Stimulated activated CD4-positive, alpha-beta T cell treated with anti-CD3 and anti-CD28 coated beads, Interleukin-2, amount 100 ng/mL, for 4 hours (primary cell): ENCODE measurements around the gene ADD3.

Experiments
- DNase-seq: peaks from one replicate; pipeline ENCODE4 v3.0.0-alpha.2; 2020; ENCODE audit warnings: low read depth

Gene ADD3

DNA sequence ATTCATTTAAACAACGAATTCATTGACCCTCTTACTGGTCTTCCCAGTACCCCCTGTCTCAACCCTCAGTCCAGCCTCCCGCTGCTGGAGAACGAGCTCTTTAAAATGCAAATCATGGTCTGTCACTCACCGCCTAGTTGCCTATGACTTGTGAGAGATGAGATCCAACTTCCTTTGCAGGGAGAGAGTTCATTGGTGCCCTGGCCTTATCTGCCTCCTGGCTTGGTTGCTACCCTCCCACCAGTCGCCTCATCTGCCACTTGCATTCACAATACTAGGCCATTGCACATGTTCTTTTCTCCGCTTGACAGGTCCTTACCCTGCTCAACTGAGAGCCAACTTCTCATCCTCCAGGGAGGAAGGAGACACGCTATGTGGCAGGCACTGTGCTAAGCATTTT, 145.6 kb downstream of the ADD3 start:
- DNase-seq, result no peak

DNA sequence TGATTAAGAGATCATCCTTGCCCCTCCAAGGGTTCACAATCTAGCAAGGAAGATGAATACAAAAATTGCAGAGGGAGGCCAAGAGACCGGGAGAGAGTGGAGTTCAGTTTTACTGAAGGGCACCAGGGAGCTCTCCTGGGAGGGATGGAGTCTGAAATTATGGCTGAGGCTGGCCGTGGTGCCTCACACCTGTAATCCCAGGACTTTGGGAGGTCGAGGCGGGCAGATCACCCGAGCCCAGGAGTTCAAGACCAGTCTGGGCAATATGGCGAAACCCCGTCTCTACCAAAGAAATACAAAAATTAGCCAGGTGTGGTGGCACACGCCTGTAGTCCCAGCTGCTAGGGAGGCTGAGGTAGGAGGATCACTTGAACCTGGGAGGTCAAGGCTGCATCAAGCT, 148.3 kb downstream of the ADD3 start:
- no peak for DNase-seq

DNA sequence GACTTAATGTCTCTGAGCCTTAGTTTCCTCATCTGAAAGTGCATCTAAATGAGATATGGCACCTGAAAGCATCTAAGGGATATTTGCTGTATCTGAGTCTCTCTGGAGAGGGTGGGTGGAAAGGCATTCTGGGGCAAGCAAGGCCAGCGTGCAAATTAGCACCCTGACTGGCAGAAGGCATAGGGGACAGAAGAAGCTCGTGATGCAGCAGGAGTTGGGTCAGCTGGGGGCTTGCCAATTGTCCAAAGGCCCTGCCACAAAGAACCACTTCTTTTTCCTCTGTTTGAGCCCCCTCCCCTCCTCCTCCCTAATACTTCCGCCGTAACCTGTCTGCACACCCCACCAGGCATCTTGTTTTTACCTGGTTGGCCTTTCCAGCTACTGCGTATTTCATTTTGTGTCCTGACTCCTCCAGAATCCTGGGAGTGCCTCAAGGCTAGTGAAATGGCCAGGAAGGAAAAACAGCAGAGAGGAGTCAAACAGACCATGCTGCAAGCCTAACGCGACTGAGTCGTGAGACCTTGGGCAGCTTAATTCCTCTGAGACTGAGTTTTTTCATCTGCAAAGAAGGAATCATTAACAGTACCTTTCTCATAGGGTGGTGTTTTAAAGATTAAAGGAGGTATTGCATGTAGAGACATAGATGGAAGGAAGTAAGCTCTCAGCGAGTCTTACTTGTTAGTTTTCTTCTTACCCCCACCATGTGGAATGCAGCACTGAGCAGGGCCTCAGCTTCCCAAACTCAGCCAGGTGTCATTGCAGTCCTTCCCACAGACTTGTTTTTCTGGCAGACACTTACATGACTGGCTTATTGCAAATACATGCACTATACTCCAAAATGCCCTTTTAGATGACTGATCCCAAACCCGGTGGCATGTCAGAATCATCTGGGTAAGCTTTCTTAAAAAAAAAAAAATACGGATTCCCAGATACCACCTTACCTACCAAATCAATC, 150.5 kb downstream of the ADD3 start:
- no peak for DNase-seq

DNA sequence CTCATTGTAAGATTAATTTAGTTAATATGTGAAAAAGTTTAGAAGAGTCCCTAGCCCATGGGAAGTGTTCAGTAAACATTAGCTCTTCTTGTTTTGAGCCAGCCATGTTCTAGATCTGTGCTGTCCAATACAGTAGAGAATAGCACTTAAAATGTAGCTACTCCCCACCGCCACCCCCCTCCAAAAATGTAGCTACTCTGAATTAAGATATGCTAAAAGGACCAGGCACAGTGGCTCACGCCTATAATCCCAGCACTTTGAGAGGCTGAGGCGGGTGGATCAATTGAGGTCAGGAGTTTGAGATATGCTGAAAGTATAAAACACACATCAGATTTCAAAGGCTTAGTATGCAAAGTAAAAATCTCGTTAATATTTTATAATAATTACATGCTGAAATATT, 152.3 kb downstream of the ADD3 start:
- DNase-seq, result no peak

DNA sequence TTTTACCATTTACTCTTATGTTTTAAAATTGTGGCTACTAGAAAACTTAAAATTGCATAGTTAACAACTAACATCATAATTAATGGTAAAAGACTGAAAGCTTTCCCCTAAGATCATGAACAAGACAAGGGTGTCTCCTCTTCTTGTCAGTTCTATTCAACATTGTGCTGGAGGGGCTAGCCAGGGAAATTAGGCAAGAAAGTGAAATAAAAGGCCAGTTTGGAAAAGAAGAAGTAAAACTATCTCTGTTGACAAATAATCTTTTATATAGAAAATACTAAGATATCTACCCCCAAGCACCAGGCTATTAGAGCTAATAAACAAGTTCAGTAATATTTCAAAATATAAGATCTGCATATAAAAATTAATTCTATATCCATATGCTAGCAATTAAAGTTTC, 152.7 kb downstream of the ADD3 start:
- DNase-seq, result no peak

DNA sequence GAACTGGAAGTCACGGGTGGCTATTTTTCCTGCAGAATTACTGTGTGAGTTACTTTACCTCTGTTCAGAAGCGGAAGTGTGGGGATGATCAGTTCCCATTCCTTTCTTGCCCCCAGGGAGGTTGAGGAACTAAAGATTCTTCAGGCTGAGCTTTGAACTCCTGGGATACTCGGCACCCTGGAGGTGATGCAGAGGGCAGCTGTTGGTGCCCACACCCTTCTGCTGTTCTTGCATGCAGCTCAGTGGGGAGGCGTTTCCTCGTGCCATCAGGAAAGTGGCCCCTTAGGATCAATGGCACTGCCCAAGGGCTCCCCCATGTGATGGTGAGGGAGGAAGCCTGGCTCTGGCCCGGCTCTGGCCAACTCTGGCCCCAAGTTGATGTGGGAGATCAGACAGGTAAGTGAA, 155.0 kb downstream of the ADD3 start:
- DNase-seq, result no peak

DNA sequence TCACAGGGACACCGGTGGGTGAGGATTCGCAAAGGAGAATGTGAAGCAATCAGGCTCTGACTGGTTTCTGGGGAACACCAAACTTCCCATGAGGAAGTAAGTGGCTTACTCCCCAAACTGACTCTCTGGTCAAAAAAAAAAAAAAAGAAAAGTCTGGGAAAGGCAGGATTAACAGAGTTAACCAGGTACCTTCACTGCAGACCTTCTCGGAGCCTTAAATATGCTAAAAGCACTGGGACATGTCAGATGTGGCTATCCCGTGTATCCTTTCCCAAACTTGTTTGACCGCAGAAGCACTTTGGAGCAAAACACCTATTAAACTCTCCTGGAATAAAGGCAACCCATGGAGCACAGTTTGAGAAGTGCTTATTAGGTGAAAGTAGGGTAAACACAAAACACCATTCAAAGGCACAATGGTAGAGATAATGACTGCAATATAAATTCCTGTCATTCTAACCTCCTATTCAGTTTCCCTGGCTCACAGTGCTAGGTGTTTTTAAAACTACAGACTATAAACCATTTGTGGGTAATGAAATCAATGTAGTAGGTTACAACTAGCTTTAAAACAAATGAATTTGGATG, 155.5 kb downstream of the ADD3 start:
- DNase-seq, result no peak

DNA sequence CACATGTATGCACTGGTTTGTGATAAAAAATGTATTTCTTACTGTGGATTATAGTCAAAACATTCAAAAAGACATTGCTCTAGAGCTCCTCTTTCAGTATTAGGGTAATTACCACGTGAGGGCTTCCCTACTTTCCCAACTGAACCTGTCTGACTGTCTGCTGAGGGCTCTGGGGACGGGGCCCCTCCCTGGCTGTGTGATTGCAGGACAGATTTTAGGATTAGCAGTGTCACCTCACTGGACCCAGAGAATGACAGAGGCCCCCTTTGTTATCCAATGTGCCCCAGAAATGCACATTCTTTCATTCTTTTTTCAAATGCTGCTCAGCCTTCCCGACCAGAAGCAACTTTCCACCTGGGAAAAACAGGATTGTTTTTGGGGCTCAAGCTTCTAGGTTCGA, 156.1 kb downstream of the ADD3 start:
- no peak for DNase-seq

DNA sequence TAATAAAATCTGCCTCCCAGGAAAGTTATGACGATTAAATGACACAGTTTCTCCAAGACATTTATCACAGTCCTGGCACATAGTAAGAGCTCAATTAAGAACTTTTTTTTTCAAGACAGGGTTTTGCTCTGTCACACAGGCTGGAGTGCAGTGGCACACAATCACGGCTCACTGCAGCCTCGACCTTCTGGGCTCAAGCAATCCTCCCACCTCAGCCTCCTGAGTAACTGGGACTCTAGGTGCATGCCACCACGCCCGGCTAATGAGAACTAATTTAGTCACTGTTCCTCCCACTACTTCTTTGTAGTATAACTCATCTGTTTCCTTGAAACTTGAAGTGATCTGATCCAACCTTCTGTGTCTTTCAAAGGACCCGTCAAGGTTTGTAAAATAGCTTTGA, 157.5 kb downstream of the ADD3 start:
- no peak for DNase-seq

DNA sequence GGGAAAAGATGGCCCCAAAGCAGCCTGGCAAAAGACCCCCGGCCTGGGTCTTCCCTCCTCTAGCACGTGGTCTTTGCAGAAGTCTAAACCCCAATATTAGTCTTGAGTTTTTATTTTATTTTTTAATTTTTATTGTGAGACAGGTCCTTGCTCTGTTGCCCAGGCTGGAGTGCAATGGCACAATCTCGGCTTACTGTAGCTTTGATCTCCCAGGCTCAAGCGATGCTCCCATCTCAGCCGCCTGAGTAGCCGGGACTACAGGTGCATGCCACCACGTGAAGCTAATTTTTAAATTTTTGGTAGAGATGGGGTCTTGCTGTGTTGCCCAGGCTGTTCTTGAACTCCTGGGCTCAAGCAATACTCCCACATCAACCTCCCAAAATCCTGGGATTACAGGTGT, 159.4 kb downstream of the ADD3 start:
- DNase-seq, result no peak

DNA sequence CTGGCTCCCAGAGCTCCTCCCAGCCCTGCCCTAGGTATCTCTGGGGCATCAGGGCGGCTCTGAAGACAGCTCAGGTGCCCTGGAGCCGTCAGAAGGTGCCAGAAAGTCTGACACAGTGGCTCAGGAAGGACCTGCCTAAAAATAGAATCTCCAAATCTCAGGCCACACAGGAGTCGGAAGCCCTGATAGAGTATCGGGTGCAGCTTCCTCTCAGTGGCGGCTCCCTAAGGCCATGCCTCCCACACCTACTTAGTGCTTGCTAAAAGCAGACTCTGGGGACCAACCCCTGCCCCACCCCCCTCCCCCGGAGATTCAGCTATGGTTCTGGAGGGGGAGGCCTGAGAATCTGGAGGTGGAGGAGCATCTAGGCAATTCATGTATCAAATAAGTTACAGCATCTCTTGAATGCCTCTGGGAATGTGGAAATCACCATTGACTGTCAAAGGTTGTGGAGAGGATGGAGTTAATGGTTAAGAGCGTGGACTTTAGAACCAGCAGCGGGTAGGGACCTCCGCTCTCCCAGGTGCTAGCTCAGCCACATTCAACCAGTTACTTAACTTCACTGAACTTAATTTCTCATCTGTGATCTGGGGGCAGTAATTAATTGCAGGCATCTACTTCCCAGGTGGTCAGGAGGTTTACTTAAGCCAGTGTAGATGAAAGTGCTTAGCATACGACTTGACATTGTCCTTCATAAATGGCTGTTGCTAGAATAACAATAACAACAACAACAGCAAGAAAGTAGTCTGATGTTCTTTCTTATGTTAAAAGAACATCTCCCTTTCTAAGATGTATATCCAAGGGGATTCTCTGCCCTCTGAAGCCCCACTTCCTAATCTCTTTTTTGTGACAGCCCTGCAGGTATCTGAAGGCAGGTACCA, 161.1 kb downstream of the ADD3 start:
- no peak for DNase-seq

DNA sequence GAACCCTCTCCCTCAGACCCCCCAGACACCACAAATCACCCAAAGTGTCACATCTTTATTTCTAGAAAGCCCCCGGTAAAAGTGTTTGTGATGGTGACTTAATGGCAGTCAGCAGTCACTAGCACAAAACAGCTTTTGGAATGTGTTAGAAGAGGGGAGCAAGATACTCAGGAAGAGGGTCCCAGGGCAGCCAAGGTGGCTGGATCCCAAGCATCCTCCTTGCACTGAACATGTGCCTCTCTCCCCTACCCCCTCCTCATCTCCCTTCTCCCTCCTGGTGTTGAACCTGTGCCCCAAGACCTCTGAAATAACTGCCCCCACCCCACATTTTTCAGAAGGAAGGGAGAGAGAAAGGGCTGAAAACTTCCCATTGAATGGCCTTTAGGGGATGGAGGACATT, 161.8 kb downstream of the ADD3 start:
- DNase-seq, result no peak

DNA sequence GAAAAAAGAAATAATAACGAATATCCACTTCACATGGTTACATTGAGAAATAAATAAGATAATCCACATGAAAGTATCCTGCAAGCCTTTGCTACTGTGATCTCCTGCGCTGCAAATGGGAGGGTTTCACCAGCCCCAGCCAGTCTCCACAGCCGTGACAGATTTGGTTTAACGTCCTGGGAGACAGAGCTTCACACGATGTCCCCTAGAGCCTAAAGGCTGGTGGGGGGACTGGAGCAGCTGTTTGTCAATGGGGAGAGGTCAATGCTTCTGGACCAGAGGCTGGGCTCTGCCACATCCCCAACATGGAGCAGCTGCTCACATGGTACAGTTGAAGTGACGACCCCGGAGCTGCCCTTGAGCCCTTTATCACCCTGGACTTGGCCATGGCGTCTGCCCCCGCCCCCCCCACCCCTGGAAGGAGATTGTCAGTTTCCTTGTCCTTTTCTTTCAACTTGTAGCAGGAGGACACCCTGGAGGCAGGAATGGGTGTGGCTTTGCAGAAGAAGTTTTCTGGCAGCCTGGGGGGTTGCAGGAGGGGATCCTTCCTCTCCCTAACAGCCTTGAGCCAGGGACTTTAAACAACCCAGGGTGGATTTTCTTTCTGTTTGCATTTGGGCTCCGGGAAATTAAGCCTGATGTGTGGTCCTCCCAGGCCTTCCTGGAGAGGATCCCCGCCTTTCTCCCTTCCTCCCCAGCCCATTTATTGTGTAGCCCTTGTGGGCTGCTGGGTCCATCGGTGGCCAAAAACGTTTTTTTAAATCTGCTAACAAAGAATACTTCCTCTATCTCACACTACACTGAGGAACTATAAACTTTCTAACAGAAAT, 162.6 kb downstream of the ADD3 start:
- DNase-seq, result no peak

DNA sequence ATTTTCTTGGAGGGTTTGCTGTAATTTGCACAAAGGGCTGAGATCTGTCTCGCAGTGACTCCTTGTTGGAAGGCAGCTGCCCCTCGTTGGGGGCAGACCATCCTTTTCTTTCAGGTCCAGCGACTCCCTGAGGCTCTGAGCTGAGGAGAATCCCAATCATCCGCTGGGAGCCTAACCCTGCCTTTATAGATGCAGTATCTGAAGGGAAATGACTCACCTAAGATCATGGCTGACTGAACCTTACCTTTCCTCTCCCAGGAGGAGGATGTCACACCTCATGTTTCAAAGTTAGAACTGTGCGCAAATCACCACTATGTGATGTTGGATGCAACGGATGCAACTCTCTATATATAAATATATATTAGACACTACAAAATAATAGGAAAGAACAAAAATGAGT, 163.2 kb downstream of the ADD3 start:
- no peak for DNase-seq

DNA sequence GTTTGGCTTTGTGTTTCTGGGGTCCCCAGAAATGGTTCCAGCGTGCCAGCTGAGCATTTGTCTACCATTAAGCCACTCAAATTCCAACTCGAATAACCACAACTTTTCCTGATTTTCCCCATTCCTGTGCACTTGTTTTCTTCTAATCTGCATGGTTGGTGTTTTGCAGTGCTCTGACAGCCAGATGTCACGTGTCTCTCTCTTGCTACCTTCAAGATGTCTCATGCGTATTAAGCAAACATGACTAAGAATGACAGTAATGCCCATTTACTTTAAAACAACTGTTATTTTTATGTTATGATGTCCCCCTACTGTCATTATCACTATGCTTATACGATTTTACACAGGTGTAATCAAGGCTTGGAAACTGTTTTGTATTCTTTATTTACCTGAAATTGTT, 164.4 kb downstream of the ADD3 start:
- no peak for DNase-seq

DNA sequence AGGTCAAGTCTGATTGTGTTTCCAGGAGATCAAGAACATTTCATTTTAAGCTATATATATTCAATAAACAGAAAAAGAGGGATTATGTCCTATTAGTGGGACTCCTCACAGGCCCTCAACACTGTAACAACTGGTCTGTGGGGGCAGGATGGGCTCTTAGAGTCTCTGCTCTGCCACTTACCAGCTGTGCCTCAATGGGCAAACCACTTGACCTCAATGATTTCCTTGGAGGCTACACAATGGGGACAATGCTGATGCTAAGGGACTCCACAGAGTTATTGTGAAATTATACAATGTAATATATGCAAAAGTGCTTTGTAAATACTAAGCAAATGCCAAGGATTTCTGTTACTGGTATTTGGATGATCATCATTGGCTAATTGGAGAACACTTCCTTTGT, 166.4 kb downstream of the ADD3 start:
- DNase-seq, result no peak

DNA sequence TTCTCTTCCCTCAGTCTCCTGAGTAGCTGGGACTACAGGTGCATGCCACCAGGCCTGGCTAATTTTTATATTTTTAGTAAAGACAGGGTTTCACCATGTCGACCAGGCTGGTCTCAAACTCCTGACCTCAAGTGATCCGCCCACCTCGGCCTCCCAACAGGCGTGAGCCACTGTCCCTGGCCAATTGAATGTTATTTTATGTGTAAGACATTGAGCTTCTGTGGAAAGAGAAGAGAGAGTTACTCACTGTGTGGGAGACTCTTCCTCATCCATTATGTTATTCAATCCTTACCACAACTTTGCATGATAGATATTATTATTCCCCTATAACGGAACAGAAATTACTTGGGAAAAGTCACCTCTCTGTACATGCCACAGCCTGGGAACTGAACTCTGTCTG, 167.0 kb downstream of the ADD3 start:
- DNase-seq, result no peak

DNA sequence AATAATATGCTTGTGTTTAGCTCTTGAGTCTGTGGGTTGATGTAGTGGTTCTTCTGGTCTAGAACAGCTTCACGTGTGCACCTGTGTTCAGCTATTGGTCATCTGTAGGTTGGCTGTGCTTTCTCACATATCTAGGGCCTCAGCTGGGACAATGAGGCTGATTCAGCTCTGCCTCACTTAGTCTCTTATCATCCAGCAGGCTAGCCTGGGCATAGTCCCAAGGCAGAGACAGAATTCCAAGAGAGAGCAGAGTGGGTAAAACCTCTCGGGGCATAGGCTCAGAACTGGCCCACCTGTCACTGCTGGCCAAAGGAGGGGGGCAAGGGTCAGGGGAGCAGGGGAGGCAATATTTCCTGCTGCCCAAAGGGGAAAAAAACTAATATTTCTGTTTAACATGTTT, 167.6 kb downstream of the ADD3 start:
- no peak for DNase-seq

DNA sequence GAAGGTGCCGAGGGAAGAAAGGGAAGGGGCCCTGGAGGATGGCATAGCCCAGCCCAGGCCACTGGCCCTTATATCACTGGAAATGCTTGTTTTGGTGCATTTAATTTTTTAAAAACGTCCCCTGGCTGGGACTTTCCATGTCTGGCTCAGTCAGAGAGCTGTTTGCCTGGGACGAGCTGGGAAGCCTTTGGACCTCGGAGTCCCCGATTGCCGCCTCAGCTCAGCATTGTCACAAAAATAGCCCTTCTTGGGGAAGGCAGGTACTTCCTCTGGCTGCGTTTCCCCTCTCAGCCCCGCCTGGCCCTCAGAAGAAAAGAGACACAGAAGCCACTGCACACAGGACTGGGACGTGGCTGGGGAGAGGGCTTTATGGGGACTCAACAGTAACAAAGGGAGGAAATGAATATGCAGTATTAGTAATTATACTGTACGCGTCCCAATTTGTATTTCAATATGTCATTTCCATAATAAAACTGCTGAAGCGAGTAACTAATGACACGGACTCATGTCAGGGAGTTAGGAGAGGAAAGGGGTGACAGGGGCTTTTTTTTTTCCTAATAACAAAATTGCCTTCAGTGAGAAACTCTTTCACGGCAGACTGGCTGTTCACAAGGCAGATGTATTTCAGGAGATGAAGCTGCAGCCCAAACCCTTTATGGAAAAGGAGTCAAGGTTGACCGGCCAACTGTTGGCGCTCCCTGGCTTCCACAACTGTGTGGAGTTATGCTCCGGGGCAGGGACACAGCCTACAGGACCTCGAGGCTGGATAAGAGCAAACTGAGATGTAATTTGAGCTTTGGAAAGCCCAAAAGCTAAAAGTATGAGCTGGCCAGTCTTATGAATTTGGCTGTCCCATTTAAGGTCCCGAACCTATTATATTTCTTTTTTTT, 168.6 kb downstream of the ADD3 start:
- no peak for DNase-seq

DNA sequence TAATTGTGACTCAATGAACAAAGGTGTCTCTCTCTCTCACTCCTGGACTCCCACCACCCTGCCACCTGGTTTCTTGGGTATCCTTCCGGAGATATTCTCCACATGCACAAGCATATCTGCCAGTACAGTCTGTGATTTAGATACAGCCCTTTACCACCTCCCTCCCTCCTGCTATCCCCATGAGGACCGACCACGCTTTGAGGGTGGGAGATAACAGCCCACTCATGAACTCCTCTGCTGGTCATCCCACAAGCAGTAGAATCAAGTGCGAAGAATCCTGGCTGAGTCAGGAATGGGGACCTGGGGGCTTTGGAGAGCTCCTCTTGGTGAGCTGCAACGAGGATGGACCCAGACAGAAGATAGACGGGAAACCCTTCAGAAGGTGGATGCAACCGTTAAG, 171.4 kb downstream of the ADD3 start:
- no peak for DNase-seq

DNA sequence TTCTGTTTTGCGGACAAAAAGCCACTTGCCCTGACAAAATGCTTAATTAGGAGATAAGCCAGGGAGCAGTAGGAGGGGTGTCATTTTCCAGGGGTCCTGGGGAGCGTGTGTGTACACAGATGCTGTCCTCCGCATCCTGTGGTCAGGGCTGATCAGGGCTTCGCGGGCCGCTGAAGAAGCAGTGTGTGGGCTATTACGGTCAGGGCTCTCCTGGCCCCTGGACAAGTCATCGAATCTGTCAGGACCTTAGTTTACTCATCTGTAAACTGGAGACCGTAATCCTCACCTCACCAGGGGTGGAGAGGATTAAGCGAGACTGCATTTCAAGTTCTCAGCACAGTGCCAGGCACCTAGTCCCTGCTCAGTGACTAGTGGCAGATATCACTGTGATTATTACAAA, 173.7 kb downstream of the ADD3 start:
- no peak for DNase-seq
